Upper lobe of right lung (tissue), 1 donor: ENCODE measurements around the gene C1orf21. TPM values are rescaled to one million over a fixed set of nuclear protein-coding genes. Genes with fewer than 3 reads are reported as not detected.
A peak's percentile ranks its signal among the peaks of the same experiment; 100 is the strongest.

Source experiments
- ATAC-seq: fragments of 200-7000 bp; cut with Tn5 transposase; one replicate; pipeline ENCODE4 v1.9.1; 2020; ENCODE audit warnings: mild to moderate bottlenecking, moderate library complexity
- DNase-seq: peaks from one replicate; pipeline ENCODE4 v3.0.0-alpha.2; 2020
- H3K27ac ChIP-seq: fragments of 200-600 bp; one replicate; pipeline ENCODE4 v1.8.0; 2022
- H3K27me3 ChIP-seq: fragments of 200-600 bp; one replicate; pipeline ENCODE4 v1.8.0; 2022; ENCODE audit warnings: mild to moderate bottlenecking
- H3K36me3 ChIP-seq: fragments of 200-600 bp; one replicate; pipeline ENCODE4 v1.8.0; 2022
- H3K4me1 ChIP-seq: fragments of 200-600 bp; one replicate; pipeline ENCODE4 v1.8.0; 2022
- H3K4me3 ChIP-seq: fragments of 200-600 bp; one replicate; pipeline ENCODE4 v1.8.0; 2022; ENCODE audit warnings: mild to moderate bottlenecking
- H3K9me3 ChIP-seq: fragments of 200-600 bp; one replicate; pipeline ENCODE4 v1.8.0; 2022
- CTCF ChIP-seq: fragments of 200-600 bp; IDR thresholded peaks from one replicate; pipeline ENCODE4 v1.8.0; 2022; ENCODE audit warnings: antibody characterized with exemption
- intact Hi-C: fragments of 100-400 bp; cut with DNase I; formaldehyde crosslinking; loops from one replicate; pipeline ENCODE4 v1.11.0; 2022
- total RNA-seq: library from RNA; stranded (reverse); fragmentation: NEBNext Ultra II Directional; extraction: Animal tissue kit (Norgen Biotek cat#: 25700); gene quantifications from one replicate; pipeline ENCODE4 v1.2.1, GENCODE V29; 2021
- donor health status: DM: no; HTN: yes; CAD: no; lungs with severe emphysema.

C1orf21 gene
- total RNA-seq, 1 donor from 2014 or later = 78.8 TPM

DNA sequence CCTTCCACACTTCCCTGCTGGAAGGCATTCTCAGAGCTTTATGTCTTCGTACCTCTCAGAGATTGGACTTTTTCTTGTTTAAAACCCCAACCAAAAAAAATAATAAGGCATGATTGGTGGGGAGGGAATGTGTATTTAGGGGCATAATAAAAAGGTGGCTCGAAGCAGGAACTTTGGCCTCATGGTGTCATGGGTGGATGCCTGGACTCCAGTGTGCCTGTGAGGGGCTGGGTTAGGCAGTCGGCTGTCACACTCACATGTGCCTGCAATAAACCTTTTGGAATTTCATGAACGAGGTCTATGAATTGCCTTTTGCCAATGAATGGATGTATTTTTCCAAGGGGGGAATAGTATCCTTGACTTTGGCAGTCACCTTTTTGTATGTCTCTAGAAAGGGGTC lies 236.6 kb downstream of the C1orf21 start:
- ATAC-seq (no peak), DNase-seq (no peak)
- Histone ChIP-seq H3K27me3 (no peaks in the 10 kb centered on the region), H3K9me3 (no peaks in the 10 kb centered on the region), H3K4me1 (peaks cover 21% of the 10 kb centered on the region), H3K4me3 (no peak overlapping the region), H3K27ac (peak overlapping the region; percentile 52), H3K36me3 (no peaks in the 10 kb centered on the region)
- intact Hi-C loops = no loop called here
- no peak for TF ChIP-seq CTCF

DNA sequence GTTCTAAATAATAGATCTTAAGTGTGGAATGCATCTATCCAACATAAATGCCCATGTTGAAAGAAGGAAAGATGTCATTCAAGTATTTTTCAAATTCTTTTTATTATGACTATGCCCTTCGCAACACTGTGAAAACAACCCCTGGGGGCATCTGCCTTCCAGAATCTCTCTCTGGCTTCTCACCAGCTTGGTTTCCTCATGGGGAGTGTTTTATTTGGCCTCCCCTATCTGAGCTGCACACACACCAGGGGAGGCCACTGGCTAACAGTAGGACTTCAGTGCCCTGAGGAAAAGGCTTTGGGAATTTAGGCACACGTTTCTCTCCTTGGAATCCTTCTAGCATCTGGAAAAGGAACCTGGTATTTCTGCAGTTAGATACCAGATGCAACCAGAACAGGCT lies 237.2 kb downstream of the C1orf21 start:
- no peak for TF ChIP-seq CTCF
- Histone ChIP-seq H3K27me3 (no peaks in the 10 kb centered on the region), H3K4me3 (no peak overlapping the region), H3K27ac (no peak overlapping the region), H3K4me1 (peaks cover 21% of the 10 kb centered on the region), H3K36me3 (no peaks in the 10 kb centered on the region), H3K9me3 (no peaks in the 10 kb centered on the region)
- ATAC-seq (no peak), DNase-seq (no peak)
- intact Hi-C loops = no loop called here

DNA sequence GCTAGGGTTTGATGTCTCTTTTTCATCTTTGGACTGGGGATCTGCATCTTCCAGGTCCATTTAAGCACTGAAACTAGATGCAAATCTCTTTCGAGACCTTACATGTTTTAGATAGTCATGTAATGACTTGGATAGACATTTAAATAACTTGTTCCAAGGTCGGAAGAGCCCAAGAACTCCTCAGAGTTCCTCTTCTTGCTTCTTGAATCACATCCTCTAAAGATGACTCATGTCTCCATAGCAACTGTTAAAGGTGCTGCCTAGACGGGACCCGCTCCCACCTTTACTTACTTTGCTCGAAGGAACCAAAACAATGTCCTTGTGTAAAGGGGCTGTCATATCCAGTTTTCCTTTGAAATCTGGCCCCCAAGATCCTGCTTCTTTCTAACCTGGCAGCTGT lies 237.8 kb downstream of the C1orf21 start:
- H3K4me1 ChIP-seq = peaks cover 26% of the 10 kb centered on the region
- ATAC-seq = no peak
- intact Hi-C loops = no loop called here
- no peak for DNase-seq
- H3K27me3 ChIP-seq = no peaks in the 10 kb centered on the region
- no peak overlapping the region for H3K27ac ChIP-seq
- H3K9me3 ChIP-seq = no peaks in the 10 kb centered on the region
- no peaks in the 10 kb centered on the region for H3K36me3 ChIP-seq
- no peak overlapping the region for H3K4me3 ChIP-seq
- TF ChIP-seq CTCF = no peak

- no peaks in the 10 kb centered on the region for H3K36me3 ChIP-seq
- peaks cover 27% of the 10 kb centered on the region for H3K4me1 ChIP-seq
- H3K9me3 ChIP-seq = no peaks in the 10 kb centered on the region
- DNase-seq (no peak), ATAC-seq (no peak)
- TF ChIP-seq CTCF = no peak
- no peak overlapping the region for H3K4me3 ChIP-seq
- intact Hi-C loops = no loop called here
- H3K27ac ChIP-seq = no peak overlapping the region
- H3K27me3 ChIP-seq = no peaks in the 10 kb centered on the region
Measured at GRCh38 chr1:184625271-184625670, 238.4 kb downstream of the C1orf21 start.

GRCh38 chr1:184626076-184627006 lies 239.5 kb downstream of the C1orf21 start:
- ATAC-seq = no peak
- Histone ChIP-seq H3K36me3 (no peaks in the 10 kb centered on the region), H3K27me3 (no peaks in the 10 kb centered on the region), H3K9me3 (no peaks in the 10 kb centered on the region), H3K4me1 (peaks cover 17% of the 10 kb centered on the region), H3K27ac (no peak overlapping the region), H3K4me3 (no peak overlapping the region)
- no peak for DNase-seq
- intact Hi-C loops = no loop called here
- no peak for TF ChIP-seq CTCF
